Rectal smooth muscle tissue (tissue), 1 donor: ENCODE measurements around the gene SERINC3.

Source experiments
- H3K27ac ChIP-seq: one replicate; pipeline ENCODE4 v1.7.0; 2013; ENCODE audit warnings: low read depth, low read length, inconsistent platforms
- H3K27me3 ChIP-seq: one replicate; pipeline ENCODE4 v1.7.0; 2013; ENCODE audit warnings: low read length; ENCODE audit not compliant: control insufficient read depth, insufficient read depth
- H3K36me3 ChIP-seq: one replicate; pipeline ENCODE4 v1.7.0; 2013; ENCODE audit warnings: low read length; ENCODE audit not compliant: control insufficient read depth, insufficient read depth
- H3K4me1 ChIP-seq: one replicate; pipeline ENCODE4 v1.7.0; 2013; ENCODE audit warnings: low read length; ENCODE audit not compliant: control insufficient read depth, insufficient read depth
- H3K4me3 ChIP-seq: one replicate; pipeline ENCODE4 v1.7.0; 2013; ENCODE audit warnings: low read length
- H3K9ac ChIP-seq: one replicate; pipeline ENCODE4 v1.7.0; 2013; ENCODE audit warnings: low read length

The SERINC3 gene

GRCh38 chr20:44549123-44549522 lies 27.3 kb upstream of the SERINC3 start:
- Histone ChIP-seq H3K9ac (no peak overlapping the region), H3K27me3 (no peaks in the 10 kb centered on the region), H3K4me1 (peaks cover 24% of the 10 kb centered on the region), H3K36me3 (no peaks in the 10 kb centered on the region), H3K4me3 (no peak overlapping the region), H3K27ac (peak overlapping the region; percentile 81)

DNA sequence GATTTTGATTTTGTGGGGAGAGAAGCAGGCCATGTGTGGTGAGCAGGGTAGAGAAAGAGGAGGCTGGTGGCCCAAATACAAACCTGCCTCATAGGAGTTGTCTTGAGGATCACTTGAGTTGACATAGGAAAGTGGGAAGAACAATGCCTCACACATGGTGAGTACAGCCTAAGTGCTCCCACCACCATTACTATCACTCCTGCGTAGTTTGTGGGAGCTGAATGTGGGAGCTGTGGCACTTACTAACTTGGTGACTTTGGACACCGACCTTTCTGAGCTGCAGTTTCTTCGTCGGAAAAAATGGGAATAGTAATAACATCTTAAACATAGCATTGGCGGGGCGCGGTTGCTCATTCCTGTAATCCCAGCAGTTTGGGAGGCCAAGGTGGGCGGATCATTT lies 25.5 kb upstream of the SERINC3 start:
- Histone ChIP-seq H3K27me3 (no peaks in the 10 kb centered on the region), H3K9ac (no peak overlapping the region), H3K36me3 (no peaks in the 10 kb centered on the region), H3K27ac (peak overlapping the region; percentile 19), H3K4me1 (peaks cover 19% of the 10 kb centered on the region), H3K4me3 (no peak overlapping the region)

- H3K27ac ChIP-seq: peak overlapping the region; percentile 71
- no peak overlapping the region for H3K4me3 ChIP-seq
- peaks cover 16% of the 10 kb centered on the region for H3K4me1 ChIP-seq
- H3K27me3 ChIP-seq: no peaks in the 10 kb centered on the region
- no peak overlapping the region for H3K9ac ChIP-seq
- H3K36me3 ChIP-seq: no peaks in the 10 kb centered on the region
Observed at GRCh38 chr20:44544263-44544662, 22.4 kb upstream of the SERINC3 start.

- Histone ChIP-seq H3K9ac (no peak overlapping the region), H3K36me3 (no peaks in the 10 kb centered on the region), H3K27ac (peak overlapping the region; percentile 71), H3K4me1 (peaks cover 16% of the 10 kb centered on the region), H3K4me3 (no peak overlapping the region), H3K27me3 (no peaks in the 10 kb centered on the region)
Observed at GRCh38 chr20:44543358-44543757, 21.5 kb upstream of the SERINC3 start.

- Histone ChIP-seq H3K36me3 (no peaks in the 10 kb centered on the region), H3K4me1 (peaks cover 19% of the 10 kb centered on the region), H3K27me3 (no peaks in the 10 kb centered on the region), H3K4me3 (peak overlapping the region; percentile 25), H3K27ac (peak overlapping the region; percentile 71), H3K9ac (no peak overlapping the region)
Observed at GRCh38 chr20:44542890-44543289, 21.0 kb upstream of the SERINC3 start.

- Histone ChIP-seq H3K4me1 (peaks cover 19% of the 10 kb centered on the region), H3K27me3 (no peaks in the 10 kb centered on the region), H3K27ac (peak overlapping the region; percentile 43), H3K36me3 (no peaks in the 10 kb centered on the region), H3K4me3 (no peak overlapping the region), H3K9ac (no peak overlapping the region)
Observed at GRCh38 chr20:44541992-44542391, 20.1 kb upstream of the SERINC3 start.

- H3K36me3 ChIP-seq: no peaks in the 10 kb centered on the region
- no peak overlapping the region for H3K9ac ChIP-seq
- H3K27me3 ChIP-seq: no peaks in the 10 kb centered on the region
- peak overlapping the region; percentile 2 for H3K27ac ChIP-seq
- H3K4me3 ChIP-seq: no peak overlapping the region
- H3K4me1 ChIP-seq: peaks cover 25% of the 10 kb centered on the region
Observed at GRCh38 chr20:44540834-44541233, 19.0 kb upstream of the SERINC3 start.

DNA sequence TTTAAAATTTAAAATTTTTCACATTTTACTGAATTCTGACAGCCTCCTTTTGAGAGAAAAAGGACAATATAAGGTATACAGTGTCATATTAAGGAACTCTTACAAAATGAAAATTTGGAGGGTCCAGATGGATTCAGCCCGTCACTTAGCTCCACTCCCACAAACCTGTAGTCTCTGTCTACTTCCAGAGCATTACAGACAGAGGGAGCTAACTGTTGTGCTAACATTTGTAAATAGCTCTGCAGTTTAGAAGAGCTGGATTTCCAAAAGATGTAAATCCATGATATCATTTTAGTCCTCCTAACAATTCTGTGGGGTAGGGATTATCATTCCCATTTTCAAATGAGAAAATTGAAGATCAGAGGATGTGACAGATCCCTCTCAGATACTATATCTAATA lies 16.1 kb upstream of the SERINC3 start:
- H3K4me3 ChIP-seq: no peak overlapping the region
- no peaks in the 10 kb centered on the region for H3K36me3 ChIP-seq
- H3K9ac ChIP-seq: no peak overlapping the region
- H3K27me3 ChIP-seq: no peaks in the 10 kb centered on the region
- H3K4me1 ChIP-seq: peaks cover 28% of the 10 kb centered on the region
- no peak overlapping the region for H3K27ac ChIP-seq

- no peak overlapping the region for H3K9ac ChIP-seq
Observed at GRCh38 chr20:44536175-44536574, 14.3 kb upstream of the SERINC3 start.

DNA sequence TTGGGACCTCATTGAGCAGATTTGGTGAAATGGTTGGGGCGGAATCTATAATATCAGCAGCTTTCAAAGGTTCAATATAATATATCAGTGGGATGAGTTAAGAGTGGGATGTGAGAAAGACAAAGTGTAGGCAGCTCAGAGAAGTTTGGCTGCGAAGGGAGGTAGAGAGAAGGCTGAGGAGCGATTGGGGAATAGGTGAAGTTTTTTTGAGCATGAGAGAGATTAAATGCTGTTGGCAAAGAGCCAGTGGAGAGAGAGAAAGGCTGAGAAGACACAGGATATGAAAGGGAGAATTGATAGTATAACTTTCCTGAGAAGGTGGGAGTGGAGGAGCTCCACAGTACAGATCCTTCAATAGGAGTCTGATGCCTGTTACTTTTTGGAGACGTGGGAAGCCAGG lies 12.1 kb upstream of the SERINC3 start:
- peaks cover 18% of the 10 kb centered on the region for H3K4me1 ChIP-seq
- peak overlapping the region; percentile 67 for H3K27ac ChIP-seq
- no peaks in the 10 kb centered on the region for H3K27me3 ChIP-seq
- H3K9ac ChIP-seq: no peak overlapping the region
- no peak overlapping the region for H3K4me3 ChIP-seq
- H3K36me3 ChIP-seq: no peaks in the 10 kb centered on the region

More at GRCh38 chr20:44536175-44536574, 14.3 kb upstream of the SERINC3 start:
- peak overlapping the region; percentile 25 for H3K4me3 ChIP-seq
- no peaks in the 10 kb centered on the region for H3K36me3 ChIP-seq
- peaks cover 18% of the 10 kb centered on the region for H3K4me1 ChIP-seq
- peak overlapping the region; percentile 66 for H3K27ac ChIP-seq
- H3K27me3 ChIP-seq: no peaks in the 10 kb centered on the region

- peak overlapping the region; percentile 84 for H3K4me3 ChIP-seq
- H3K27me3 ChIP-seq: no peaks in the 10 kb centered on the region
- H3K36me3 ChIP-seq: no peaks in the 10 kb centered on the region
- H3K27ac ChIP-seq: peak overlapping the region; percentile 67
- H3K9ac ChIP-seq: no peak overlapping the region
- peaks cover 16% of the 10 kb centered on the region for H3K4me1 ChIP-seq
Observed at GRCh38 chr20:44532981-44533331, 11.1 kb upstream of the SERINC3 start.

DNA sequence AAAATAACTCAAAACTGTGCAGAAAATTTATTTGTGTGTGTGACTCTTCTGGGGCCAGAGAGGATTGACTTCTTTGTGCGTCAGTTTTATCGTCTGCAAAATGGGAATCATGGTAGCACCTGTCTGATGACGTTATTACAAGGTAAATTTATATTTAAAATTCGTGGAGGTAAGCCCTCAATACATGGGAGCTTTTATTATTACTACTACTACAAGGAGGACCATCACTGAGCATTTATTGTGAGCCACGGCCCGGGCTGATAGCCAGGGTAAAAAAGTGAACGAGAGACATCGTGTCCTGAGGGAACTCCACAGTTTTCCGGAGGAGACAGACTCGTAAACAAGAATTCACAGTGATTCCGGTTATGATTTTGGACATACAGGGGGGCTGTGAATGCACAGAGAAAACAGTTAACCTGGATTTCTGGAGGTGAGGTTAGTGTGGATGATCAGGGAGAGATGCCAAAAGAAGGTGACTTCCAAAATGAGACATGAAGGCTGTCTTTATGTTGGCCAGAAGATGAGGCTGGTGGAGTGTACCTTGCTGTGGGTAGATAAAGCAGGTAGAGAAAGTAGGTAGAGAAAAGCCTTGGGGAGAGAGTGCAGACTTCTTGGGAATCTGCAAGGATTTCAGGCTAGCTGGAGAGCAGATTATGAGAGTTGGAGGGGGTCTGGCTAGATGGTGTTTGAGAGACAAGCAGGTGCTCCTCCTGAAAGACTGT lies 10.6 kb upstream of the SERINC3 start:
- peaks cover 15% of the 10 kb centered on the region for H3K4me1 ChIP-seq
- H3K9ac ChIP-seq: no peak overlapping the region
- H3K4me3 ChIP-seq: peak overlapping the region; percentile 84
- no peaks in the 10 kb centered on the region for H3K36me3 ChIP-seq
- H3K27ac ChIP-seq: peak overlapping the region; percentile 67
- H3K27me3 ChIP-seq: no peaks in the 10 kb centered on the region

GRCh38 chr20:44528309-44528708 lies 6.4 kb upstream of the SERINC3 start:
- no peaks in the 10 kb centered on the region for H3K36me3 ChIP-seq
- no peak overlapping the region for H3K27ac ChIP-seq
- H3K9ac ChIP-seq: no peak overlapping the region
- no peaks in the 10 kb centered on the region for H3K27me3 ChIP-seq
- H3K4me3 ChIP-seq: no peak overlapping the region
- no peaks in the 10 kb centered on the region for H3K4me1 ChIP-seq
